Keratinocyte (primary cell): Measurements from ENCODE around the gene TXK.

ENCODE experiments used
- CTCF ChIP-seq, 3 experiments: IDR thresholded peaks in 1 of 3; conservative IDR thresholded peaks in 1 of 3; optimal IDR thresholded peaks in 1 of 3; 2 replicates in 2 of 3; 3 replicates in 1 of 3; pipeline versions ENCODE3 to v1.5.1; 2011; ENCODE audit warnings: low read length in 3 of 3, mild to moderate bottlenecking in 3 of 3, moderate library complexity in 2 of 3, control low read depth in 1 of 3, inconsistent platforms in 1 of 3; ENCODE audit not compliant: insufficient read depth in 2 of 3; ENCODE audit errors: extremely low read depth in 1 of 3
- EZH2 ChIP-seq: IDR thresholded peaks from one replicate; pipeline ENCODE4 v1.6.1; 2012; ENCODE audit warnings: inconsistent platforms, mild to moderate bottlenecking, low read length, moderate library complexity

- no peak for TF ChIP-seq CTCF (optimal IDR thresholded peaks at IDR 0.05 in 1 of 3, IDR thresholded peaks at IDR 0.05 in 1 of 3, conservative IDR thresholded peaks at IDR 0.05 in 1 of 3; ENCODE audit: extremely low read depth in 1 of 3, insufficient read depth in 2 of 3, low read length in 3 of 3)
- TF ChIP-seq EZH2 = no peak
These were observed 94.5 kb downstream of the TXK start for GRCh38 chr4:48039561-48039960.
